ENCODE measurements around the gene TMEM101. TPM values are rescaled to one million over a fixed set of nuclear protein-coding genes. Genes with fewer than 3 reads are reported as not detected.
"Not testable (repeated sequence)": the region's sequence is repeated elsewhere in the genome, so short reads cannot be mapped to it uniquely, and the experiment has no call there.

TMEM101 gene
- total RNA-seq, 4 donors from 2014 or later: 33.6 to 56.9 (median 45.0) TPM

GRCh38 chr17:44044071-44044470 lies 29.3 kb upstream of the TMEM101 start:
- Histone ChIP-seq H3K9me3 (no peaks in the 10 kb centered on the region), H3K36me3 (peaks cover 2 to 10% of the 10 kb centered on the region in 2 donors), H3K4me1 (peaks cover 15 to 26% of the 10 kb centered on the region in 2 donors), H3K4me3 (replicated peaks in 1 of 3) (no peak overlapping the region), H3K27ac (no peak overlapping the region), H3K27me3 (no peaks in the 10 kb centered on the region)
- TF ChIP-seq POLR2A (IDR thresholded peaks at IDR 0.05) (no peak), CTCF (IDR thresholded peaks at IDR 0.05) (no peak)
- intact Hi-C loops (cut with DNase I): loop anchor here (5.0 kb wide), 1 partner anchor 102 kb away; the partner anchor contains the start of gene PPY
- whole genome bisulfite sequencing, 2 donors: 64 to 70% methylated on average over 1 of the region's 1 CpG
- no peak for DNase-seq

- no peak overlapping the region for H3K4me3 ChIP-seq (replicated peaks in 1 of 3)
- H3K36me3 ChIP-seq: peaks cover 4% of the 10 kb centered on the region in 2 donors
- WGBS, 2 donors: 59 to 71% methylated on average over 4 of the region's 4 CpGs
- no peaks in the 10 kb centered on the region for H3K27me3 ChIP-seq
- H3K9me3 ChIP-seq: no peaks in the 10 kb centered on the region
- DNase-seq: no peak
- H3K4me1 ChIP-seq: peaks cover 15 to 26% of the 10 kb centered on the region in 2 donors
- H3K27ac ChIP-seq: peak overlapping the region in 1 of 3 donors; percentile 30
- no peak for TF ChIP-seq POLR2A (IDR thresholded peaks at IDR 0.05)
- TF ChIP-seq CTCF (IDR thresholded peaks at IDR 0.05): no peak
- intact Hi-C loops (cut with DNase I): loop anchor here (5.0 kb wide), 1 partner anchor 101 kb away; the partner anchor contains the start of gene PPY
Measured at GRCh38 chr17:44043272-44043696, 28.5 kb upstream of the TMEM101 start.

GRCh38 chr17:44039829-44040635 lies 25.3 kb upstream of the TMEM101 start:
- peak in 1 of 2 donors; percentile 22 for DNase-seq
- TF ChIP-seq CTCF (IDR thresholded peaks at IDR 0.05): no peak
- no peak for TF ChIP-seq POLR2A (IDR thresholded peaks at IDR 0.05)
- Histone ChIP-seq H3K4me1 (peaks cover 15 to 26% of the 10 kb centered on the region in 2 donors), H3K27me3 (no peaks in the 10 kb centered on the region), H3K9me3 (no peaks in the 10 kb centered on the region), H3K27ac (peak overlapping the region; percentile 8 to 80 (median 54)), H3K4me3 (replicated peaks in 1 of 3) (no peak overlapping the region), H3K36me3 (peaks cover 17 to 18% of the 10 kb centered on the region in 2 donors)
- WGBS, 2 donors: 63 to 65% methylated on average over 6 of the region's 6 CpGs
- intact Hi-C loops (cut with DNase I): loop anchor here (5.0 kb wide), 1 partner anchor 98 kb away; the partner anchor contains the start of gene PPY

GRCh38 chr17:44038604-44039011 lies 23.8 kb upstream of the TMEM101 start:
- H3K4me1 ChIP-seq: peaks cover 24 to 34% of the 10 kb centered on the region in 2 donors
- H3K27me3 ChIP-seq: no peaks in the 10 kb centered on the region
- 91 to 97% methylated on average over 3 of the region's 3 CpGs for WGBS, 2 donors
- H3K27ac ChIP-seq: peak overlapping the region in 1 of 3 donors; percentile 2
- H3K9me3 ChIP-seq: no peaks in the 10 kb centered on the region
- peak in 1 of 2 donors; percentile 4 for DNase-seq
- intact Hi-C loops (cut with DNase I): no loop called here
- no peak overlapping the region for H3K4me3 ChIP-seq (replicated peaks in 1 of 3)
- H3K36me3 ChIP-seq: peaks cover 18 to 20% of the 10 kb centered on the region in 2 donors
- no peak for TF ChIP-seq POLR2A (IDR thresholded peaks at IDR 0.05)
- no peak for TF ChIP-seq CTCF (IDR thresholded peaks at IDR 0.05)

GRCh38 chr17:44037471-44037870 lies 22.7 kb upstream of the TMEM101 start:
- peaks cover 18 to 20% of the 10 kb centered on the region in 2 donors for H3K36me3 ChIP-seq
- intact Hi-C loops (cut with DNase I): no loop called here

GRCh38 chr17:44034688-44035087 lies 19.9 kb upstream of the TMEM101 start:
- H3K4me1 ChIP-seq: peaks cover 12 to 18% of the 10 kb centered on the region in 2 donors
- H3K36me3 ChIP-seq: peaks cover 18 to 20% of the 10 kb centered on the region in 2 donors
- WGBS, 2 donors: no CpG with 5 or more reads among the region's 3 CpGs
- H3K4me3 ChIP-seq (replicated peaks in 1 of 3); intact Hi-C loops (cut with DNase I); H3K9me3 ChIP-seq; H3K27me3 ChIP-seq; DNase-seq: not testable (repeated sequence)
- H3K27ac ChIP-seq: peak overlapping the region; percentile 78 to 93 (median 80)

More at GRCh38 chr17:44037471-44037870, 22.7 kb upstream of the TMEM101 start:
- H3K9me3 ChIP-seq: no peaks in the 10 kb centered on the region
- no peaks in the 10 kb centered on the region for H3K27me3 ChIP-seq
- peak overlapping the region in 1 of 3 donors; percentile 62 for H3K27ac ChIP-seq
- DNase-seq: no peak
- H3K4me3 ChIP-seq (replicated peaks in 1 of 3): no peak overlapping the region
- TF ChIP-seq POLR2A (IDR thresholded peaks at IDR 0.05) (no peak), CTCF (IDR thresholded peaks at IDR 0.05) (no peak)
- WGBS, 2 donors: 90 to 91% methylated on average over 2 of the region's 2 CpGs
- peaks cover 31 to 32% of the 10 kb centered on the region in 2 donors for H3K4me1 ChIP-seq
